GM19043 (cell line): ENCODE measurements around the gene HS6ST2.

Experiments
- ATAC-seq: cut with Tn5 transposase; IDR thresholded peaks from one replicate; pipeline ENCODE4 v1.9.1; 2021; ENCODE audit warnings: low read depth; ENCODE audit not compliant: unreplicated experiment

Gene HS6ST2

DNA sequence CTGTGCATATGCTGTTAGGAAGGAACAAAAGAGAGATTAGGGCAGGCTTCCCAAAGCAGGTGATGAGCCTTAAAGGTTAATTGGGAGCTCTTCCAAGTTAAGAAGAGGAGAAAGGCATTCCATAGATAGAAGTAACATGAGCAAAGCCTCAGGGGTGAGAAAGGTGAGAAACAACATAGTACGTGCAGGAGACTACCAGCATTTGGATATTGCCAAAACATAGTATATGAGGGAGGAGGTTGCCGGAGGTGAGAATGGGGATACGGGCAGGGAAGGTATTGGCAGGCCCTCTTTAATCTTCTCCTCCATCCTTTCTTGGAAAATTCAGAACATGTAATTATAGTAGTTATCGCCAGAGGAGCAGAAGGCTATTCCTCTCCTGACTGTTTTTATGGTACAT lies 373.5 kb downstream of the HS6ST2 start:
- no peak for ATAC-seq

DNA sequence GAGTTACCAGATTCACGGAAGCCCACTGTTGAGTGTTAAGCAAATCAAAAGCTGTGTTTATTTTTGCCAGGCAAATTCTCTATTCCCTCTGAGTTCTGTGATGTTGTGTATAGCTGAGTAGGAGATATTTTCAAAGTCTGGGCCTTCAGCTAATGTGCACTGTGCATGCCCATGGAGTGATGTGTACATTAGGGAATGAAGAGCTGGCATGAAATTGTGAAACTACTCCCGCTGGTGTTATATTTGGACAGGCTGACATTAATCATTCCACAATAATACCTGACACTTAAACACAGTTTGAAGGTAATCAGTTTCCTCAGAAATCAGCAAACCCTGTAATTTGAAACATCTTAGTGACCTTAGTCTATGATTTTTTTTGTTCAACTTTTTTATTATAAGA lies 381.5 kb downstream of the HS6ST2 start:
- ATAC-seq = no peak
